Vagina (tissue), 2 donors: ENCODE data around the gene TRAPPC3L.

Experiments
- CTCF ChIP-seq, 3 experiments: fragments of 450-650 bp in 2 of 3; fragments of 200-600 bp in 1 of 3; sonication (generic) in 1 of 3; IDR thresholded peaks; one replicate each; pipeline ENCODE4 v1.5.1; 2017 to 2019; ENCODE audit warnings: antibody characterized with exemption in 3 of 3, mild to moderate bottlenecking in 2 of 3, moderate library complexity in 2 of 3
- POLR2A ChIP-seq, 2 donors: fragments of 450-650 bp; IDR thresholded peaks; one replicate each; pipeline ENCODE4 v1.6.1; 2017; ENCODE audit warnings: antibody characterized with exemption in 2 of 2, mild to moderate bottlenecking in 2 of 2, moderate library complexity in 2 of 2
- POLR2AphosphoS5 ChIP-seq, 2 donors: sonication (generic); formaldehyde crosslinking; IDR thresholded peaks; one replicate each; pipeline ENCODE4 v1.9.0; 2017; ENCODE audit warnings: antibody characterized with exemption in 2 of 2, mild to moderate bottlenecking in 2 of 2, low read depth in 1 of 2; ENCODE audit not compliant: insufficient read depth in 1 of 2

- no peak for TF ChIP-seq CTCF (IDR thresholded peaks at IDR 0.05)
- TF ChIP-seq POLR2AphosphoS5 (IDR thresholded peaks at IDR 0.05; ENCODE audit: insufficient read depth in 1 of 2, low read depth in 1 of 2), result no peak
- TF ChIP-seq POLR2A (IDR thresholded peaks at IDR 0.05), result no peak
Measured at GRCh38 chr6:116515141-116515540, 30.3 kb downstream of the TRAPPC3L start.
